ENCODE data around the gene RASGRF1.

RASGRF1 gene

GRCh38 chr15:78923480-78924360, 166.9 kb downstream of the RASGRF1 start (continued):
- TF ChIP-seq ZBTB20 (tag by site-specific recombination; IDR thresholded peaks at IDR 0.05) (no peak), PBX3 (CRISPR knock-in tag; IDR thresholded peaks at IDR 0.05) (no peak), ZNF488 (tag by site-specific recombination; IDR thresholded peaks at IDR 0.05) (no peak), ZNF544 (tag by site-specific recombination; IDR thresholded peaks at IDR 0.05) (no peak), GLI2 (tag by site-specific recombination; IDR thresholded peaks at IDR 0.05; ENCODE audit: borderline replicate concordance, low read depth) (no peak), ZBTB48 (tag by site-specific recombination; IDR thresholded peaks at IDR 0.05) (no peak), ZNF658 (tag by site-specific recombination; IDR thresholded peaks at IDR 0.05) (no peak)

GRCh38 chr15:78923015-78923414, 167.6 kb downstream of the RASGRF1 start:
- H3K36me3 ChIP-seq (ENCODE audit: control insufficient read depth in 2 of 2, insufficient read depth in 1 of 2, low read length in 2 of 2) = peaks cover 36 to 68% of the 10 kb centered on the region in 2 experiments
- POLR2A ChIA-PET = interaction anchor here (1.0 kb wide), 1 partner anchor 47 kb away, joined by 3 read pairs; no protein-coding TSS in a partner anchor
- TF ChIP-seq ZNF433 (tag by site-specific recombination; IDR thresholded peaks at IDR 0.05; ENCODE audit: low read depth) (no peak), ZNF776 (tag by site-specific recombination; IDR thresholded peaks at IDR 0.05; ENCODE audit: borderline replicate concordance) (no peak), MZF1 (tag by site-specific recombination; IDR thresholded peaks at IDR 0.05; ENCODE audit: borderline replicate concordance) (no peak), ZBTB49 (tag by site-specific recombination; IDR thresholded peaks at IDR 0.05; ENCODE audit: low read depth) (no peak), ZNF76 (tag by site-specific recombination; IDR thresholded peaks at IDR 0.05; ENCODE audit: borderline replicate concordance, low read depth) (no peak)
- CTCF ChIA-PET = interaction anchor here (0.6 to 2.6 kb wide), 6 partner anchors 10 to 272 kb away, joined by 3 to 9 read pairs (median 5); no protein-coding TSS in a partner anchor
- H3K4me3 ChIP-seq (ENCODE audit: low read depth, low read length) = no peak overlapping the region
- H3K27ac ChIP-seq (ENCODE audit: extremely low read depth, low read depth, low read length) = no peak overlapping the region
- H3K4me1 ChIP-seq (ENCODE audit: control insufficient read depth, insufficient read depth, low read length) = no peaks in the 10 kb centered on the region
- no peaks in the 10 kb centered on the region for H3K9me3 ChIP-seq (ENCODE audit: control insufficient read depth, insufficient read depth, low read depth, low read length)

GRCh38 chr15:78922527-78922926, 168.1 kb downstream of the RASGRF1 start:
- CTCF ChIA-PET = interaction anchor here (1.5 to 2.6 kb wide), 4 partner anchors 10 to 105 kb away, joined by 4 to 9 read pairs (median 6); no protein-coding TSS in a partner anchor
- POLR2A ChIA-PET = interaction anchor here (1.0 kb wide), 1 partner anchor 48 kb away, joined by 3 read pairs; no protein-coding TSS in a partner anchor
- Histone ChIP-seq H3K9me3 (ENCODE audit: control insufficient read depth, insufficient read depth, low read depth, low read length) (no peaks in the 10 kb centered on the region), H3K36me3 (ENCODE audit: control insufficient read depth in 2 of 2, insufficient read depth in 1 of 2, low read length in 2 of 2) (peaks cover 36 to 64% of the 10 kb centered on the region in 2 experiments), H3K4me3 (ENCODE audit: low read depth, low read length) (no peak overlapping the region), H3K27ac (ENCODE audit: extremely low read depth, low read depth, low read length) (no peak overlapping the region), H3K4me1 (ENCODE audit: control insufficient read depth, insufficient read depth, low read length) (no peaks in the 10 kb centered on the region)
- no peak for TF ChIP-seq ZBTB10 (tag by site-specific recombination; IDR thresholded peaks at IDR 0.05)
- no peak for TF ChIP-seq KLF7 (tag by site-specific recombination; IDR thresholded peaks at IDR 0.05; ENCODE audit: borderline replicate concordance)
- TF ChIP-seq GFI1B (tag by site-specific recombination; IDR thresholded peaks at IDR 0.05) = no peak
- no peak for TF ChIP-seq HOXC10 (CRISPR knock-in tag; IDR thresholded peaks at IDR 0.05)
- no peak for TF ChIP-seq PRDM10 (tag by site-specific recombination; IDR thresholded peaks at IDR 0.05)
- TF ChIP-seq ZNF223 (tag by site-specific recombination; IDR thresholded peaks at IDR 0.05) = no peak
- TF ChIP-seq ZBTB21 (tag by site-specific recombination; IDR thresholded peaks at IDR 0.05) = no peak
- no peak for TF ChIP-seq ZNF473 (tag by site-specific recombination; IDR thresholded peaks at IDR 0.05)
- no peak for TF ChIP-seq ZNF416 (tag by site-specific recombination; IDR thresholded peaks at IDR 0.05)

Data from HEK293 (cell line).